AG09319 (cell line): Measurements from ENCODE around the gene CALCOCO2.

ENCODE experiments used
- DNase-seq: peaks from one replicate; pipeline ENCODE4 v3.0.0-alpha.2; 2010; ENCODE audit warnings: low read depth; ENCODE audit errors: extremely low read depth
- CTCF ChIP-seq: IDR thresholded peaks from 2 replicates; pipeline ENCODE4 v1.5.1; 2011; ENCODE audit warnings: low read depth, mild to moderate bottlenecking, inconsistent platforms, low read length, moderate library complexity

CALCOCO2 gene

GRCh38 chr17:48799069-48799723, 31.6 kb upstream of the CALCOCO2 start:
- no peak for DNase-seq
- no peak for TF ChIP-seq CTCF

- TF ChIP-seq CTCF, result no peak
- DNase-seq, result no peak
These were observed 30.1 kb upstream of the CALCOCO2 start for GRCh38 chr17:48800626-48801217.

- peak; percentile 93 for TF ChIP-seq CTCF
- DNase-seq, result no peak
These were observed 25.9 kb upstream of the CALCOCO2 start for GRCh38 chr17:48804936-48805411.

- no peak for DNase-seq
- TF ChIP-seq CTCF, result no peak
These were observed 21.7 kb upstream of the CALCOCO2 start for GRCh38 chr17:48809182-48809581.

GRCh38 chr17:48812001-48812400, 18.8 kb upstream of the CALCOCO2 start:
- no peak for DNase-seq
- TF ChIP-seq CTCF, result no peak

GRCh38 chr17:48814504-48814903, 16.3 kb upstream of the CALCOCO2 start:
- no peak for DNase-seq
- TF ChIP-seq CTCF, result peak; percentile 79

- no peak for TF ChIP-seq CTCF
- DNase-seq, result no peak
These were observed 15.5 kb upstream of the CALCOCO2 start for GRCh38 chr17:48815311-48815710.
